GM12878 (cell line): ENCODE data around the gene TLX2. TPM values are rescaled to one million over a fixed set of nuclear protein-coding genes. Genes with fewer than 3 reads are reported as not detected.
"Not testable (repeated sequence)": the region's sequence is repeated elsewhere in the genome, so short reads cannot be mapped to it uniquely, and the experiment has no call there.

Source experiments
- ATAC-seq: fragments of 200-7000 bp; cut with Tn5 transposase; 3 replicates; pipeline ENCODE4 v1.9.1; 2020; ENCODE audit warnings: mild to moderate bottlenecking, moderate library complexity
- BruUV-seq: library from RNA; stranded (reverse); fragments of 400-500 nt; replicated peaks from 2 replicates; lab custom pipeline; 2021; lab: Mats Ljungman, UMichigan
- CTCF ChIA-PET: fragments of 300-600 bp; sonication (Branson Sonifier 250); formaldehyde crosslinking; extraction: SDS; loops from one replicate; lab custom pipeline; 2021; ENCODE audit warnings: inconsistent platforms; lab: Yijun Ruan, JAX
- POLR2A ChIA-PET: fragments of 350-600 bp; formaldehyde crosslinking; extraction: SDS; loops from one replicate; lab custom pipeline; 2021; ENCODE audit warnings: inconsistent platforms; lab: Charles Lee
- RAD21 ChIA-PET: fragments of 300-600 bp; sonication (Branson Sonifier 250); formaldehyde crosslinking; loops from one replicate; lab custom pipeline; 2023; ENCODE audit warnings: antibody characterized with exemption; ENCODE audit not compliant: unreplicated experiment; lab: Charles Lee
- SMC1A ChIA-PET: fragments of 300-600 bp; sonication (Branson Sonifier 250); formaldehyde crosslinking; loops from one replicate; lab custom pipeline; 2023; ENCODE audit not compliant: unreplicated experiment, uncharacterized antibody; lab: Charles Lee
- DNase-seq: peaks from one replicate; pipeline ENCODE4 v3.0.0-alpha.2; 2011; ENCODE audit warnings: low read depth, low spot score
- FAIRE-seq: peaks from 3 replicates; lab custom pipeline; 2011; peaks lifted over from hg19 to GRCh38; lab: Jason Lieb, UNC
- H2AFZ ChIP-seq: 2 replicates; pipeline ENCODE4 v1.6.0; 2011; ENCODE audit warnings: low read depth, low read length, control low read depth; ENCODE audit not compliant: control insufficient read depth
- H3K27ac ChIP-seq: 2 replicates; pipeline ENCODE4 v1.5.1; 2011; ENCODE audit warnings: control low read depth; ENCODE audit not compliant: control insufficient read depth, insufficient read depth
- H3K27me3 ChIP-seq, 2 experiments: replicated peaks in 1 of 2; 2 replicates each; pipeline versions ENCODE4 v1.6.0 to v1.6.1; 2011; ENCODE audit warnings: low read length in 1 of 2; ENCODE audit not compliant: control insufficient read depth in 2 of 2, insufficient read depth in 2 of 2
- H3K36me3 ChIP-seq, 2 experiments: 2 replicates each; pipeline ENCODE4 v1.5.1; 2011; ENCODE audit warnings: low read length in 1 of 2; ENCODE audit not compliant: control insufficient read depth in 2 of 2, insufficient read depth in 2 of 2
- H3K4me1 ChIP-seq: 2 replicates; pipeline ENCODE4 v1.6.1; 2011; ENCODE audit warnings: mild to moderate bottlenecking, low read length, moderate library complexity, mixed read lengths; ENCODE audit not compliant: control insufficient read depth, insufficient read depth
- H3K4me2 ChIP-seq: 2 replicates; pipeline ENCODE4 v1.6.0; 2011; ENCODE audit warnings: control low read depth; ENCODE audit not compliant: control insufficient read depth, insufficient read depth
- H3K4me3 ChIP-seq: fragments of 200-600 bp; sonication (generic); 2 replicates; pipeline ENCODE4 v1.5.1; 2016
- H3K79me2 ChIP-seq: 2 replicates; pipeline ENCODE4 v1.6.0; 2011; ENCODE audit warnings: low read length; ENCODE audit not compliant: control insufficient read depth, insufficient read depth
- H3K9ac ChIP-seq: 2 replicates; pipeline ENCODE4 v1.8.0; 2011; ENCODE audit warnings: low read length, control low read depth, mixed read lengths; ENCODE audit not compliant: control insufficient read depth, insufficient read depth
- H3K9me3 ChIP-seq: replicated peaks from 3 replicates; pipeline ENCODE4 v1.5.1; 2011; ENCODE audit warnings: mild to moderate bottlenecking, low read length; ENCODE audit not compliant: control insufficient read depth, insufficient read depth
- H4K20me1 ChIP-seq: 2 replicates; pipeline ENCODE4 v1.6.0; 2011; ENCODE audit not compliant: control insufficient read depth, insufficient read depth
- JUND ChIP-seq: IDR thresholded peaks from 2 replicates; pipeline ENCODE4 v1.6.1; 2012; ENCODE audit warnings: low read depth, mild to moderate bottlenecking, low read length, improper control_type of control experiment, moderate library complexity
- POLR2A ChIP-seq: IDR thresholded peaks from 2 replicates; pipeline ENCODE4 v1.6.1; 2011; ENCODE audit warnings: low read depth, mild to moderate bottlenecking, low read length
- WGBS: methylation state at CpG from one replicate; pipeline ENCODE4 v1.1.6; 2016; ENCODE audit warnings: low lambda C conversion rate; ENCODE audit not compliant: insufficient replicate concordance, insufficient coverage; ENCODE audit errors: missing lambda C conversion rate; 5-methylcytosine and 5-hydroxymethylcytosine counted together
- in situ Hi-C: fragments of 300-500 bp; cut with MboI; formaldehyde crosslinking; loops from 9 replicates; pipeline ENCODE4 v1.14.3; 2018; ENCODE audit warnings: mixed read lengths
- intact Hi-C: fragments of 100-400 bp; cut with micrococcal nuclease; formaldehyde crosslinking; loops from one replicate; pipeline ENCODE4 v1.14.2; 2022; ENCODE audit not compliant: unreplicated experiment
- polyA plus RNA-seq, 11 experiments: library from polyadenylated mRNA; depleted of rRNA in 4 of 11; unstranded in 6 of 11; stranded (reverse) in 5 of 11; fragments of >200 nt; fragmentation: Nextera tagmentation in 4 of 11; fragmentation: Illumina TruSeq in 1 of 11; extraction: Ambion mirVana in 4 of 11; extraction: Trizol in 1 of 11; gene quantifications; 1 replicate in 1 of 11; 2 replicates in 10 of 11; pipeline versions ENCODE4 v1.2.1 to v1.2.3, GENCODE V29; 2011 to 2016; ENCODE audit warnings: inconsistent platforms in 2 of 11, missing spikeins in 2 of 11, low read depth in 1 of 11
- total RNA-seq, 4 experiments: library from RNA; depleted of rRNA in 3 of 4; stranded (reverse); fragments of >200 nt in 3 of 4; fragmentation: Illumina TruSeq in 1 of 4; extraction: Trizol in 1 of 4; gene quantifications; 2 replicates each; pipeline versions ENCODE4 v1.2.1 to v1.2.3, GENCODE V29; 2013 to 2021

Gene TLX2
- total and polyA plus RNA-seq, 10 of the 15 experiments (the other 5 are each of a cell fraction or from before 2014, with no cell fraction given) = 0.06 to 5.5 (median 3.6) TPM; not detected in 1

GRCh38 chr2:74560591-74560990 is 46.3 kb downstream of the TLX2 start:
- Histone ChIP-seq H3K36me3 (peaks cover 1 to 11% of the 10 kb centered on the region in 2 experiments; a peak in 2 of 4 replicates), H3K9me3 (no peaks in the 10 kb centered on the region), H3K27me3 (no peaks in the 10 kb centered on the region), H3K4me3 (no peak overlapping the region), H3K27ac (no peak overlapping the region), H3K4me2 (no peak overlapping the region), H3K4me1 (peaks cover 14% of the 10 kb centered on the region), H3K79me2 (peaks cover 16% of the 10 kb centered on the region), H3K9ac (no peak overlapping the region), H4K20me1 (no peaks in the 10 kb centered on the region), H2AFZ (no peak overlapping the region)
- no peak for DNase-seq
- WGBS = 85% methylated on average over 6 of the region's 6 CpGs
- ChIA-PET SMC1A (interaction anchor here (1.9 kb wide), 1 partner anchor 10 kb away, joined by 7 read pairs; no protein-coding TSS in a partner anchor), CTCF (no interaction called here), RAD21 (no interaction called here), POLR2A (interaction anchor here (17.8 kb wide), 1 partner anchor 15 kb away, joined by 441 read pairs; no protein-coding TSS in a partner anchor)
- peak; percentile 32; the same call in 1 of the 2 replicates for TF ChIP-seq POLR2A
- TF ChIP-seq JUND = no peak
- no TSS peak for BruUV-seq
- intact Hi-C loops (no loop called here), in situ Hi-C loops (no loop called here)
- no peak for FAIRE-seq
- ATAC-seq = no peak

- H4K20me1 ChIP-seq, FAIRE-seq, H3K9ac ChIP-seq, CTCF ChIA-PET, H3K27me3 ChIP-seq, intact Hi-C loops, H3K4me2 ChIP-seq, SMC1A ChIA-PET, H3K27ac ChIP-seq, in situ Hi-C loops, RAD21 ChIA-PET, H3K4me3 ChIP-seq, H2AFZ ChIP-seq, DNase-seq, H3K9me3 ChIP-seq, ATAC-seq, BruUV-seq: not testable (repeated sequence)
- Histone ChIP-seq H3K79me2 (peaks cover 11% of the 10 kb centered on the region), H3K36me3 (peaks cover 1 to 11% of the 10 kb centered on the region in 2 experiments; a peak in 2 of 4 replicates), H3K4me1 (peaks cover 13% of the 10 kb centered on the region)
- POLR2A ChIA-PET = interaction anchor here (17.8 kb wide), 1 partner anchor 15 kb away, joined by 441 read pairs; no protein-coding TSS in a partner anchor
- WGBS = 100% methylated on average over 1 of the region's 1 CpG
Observed at GRCh38 chr2:74561022-74561421, 46.8 kb downstream of the TLX2 start.
